NT2/D1 (cell line): ENCODE results near the gene SNAI3.

Experiments used
- SUZ12 ChIP-seq: IDR thresholded peaks from 2 replicates; pipeline ENCODE4 v1.6.1; 2011; ENCODE audit not compliant: insufficient read length, insufficient read depth; ENCODE audit errors: extremely low read depth
- ZNF274 ChIP-seq: IDR thresholded peaks from 2 replicates; pipeline ENCODE4 v1.6.1; 2011; ENCODE audit warnings: mild to moderate bottlenecking, low read depth, low read length

DNA sequence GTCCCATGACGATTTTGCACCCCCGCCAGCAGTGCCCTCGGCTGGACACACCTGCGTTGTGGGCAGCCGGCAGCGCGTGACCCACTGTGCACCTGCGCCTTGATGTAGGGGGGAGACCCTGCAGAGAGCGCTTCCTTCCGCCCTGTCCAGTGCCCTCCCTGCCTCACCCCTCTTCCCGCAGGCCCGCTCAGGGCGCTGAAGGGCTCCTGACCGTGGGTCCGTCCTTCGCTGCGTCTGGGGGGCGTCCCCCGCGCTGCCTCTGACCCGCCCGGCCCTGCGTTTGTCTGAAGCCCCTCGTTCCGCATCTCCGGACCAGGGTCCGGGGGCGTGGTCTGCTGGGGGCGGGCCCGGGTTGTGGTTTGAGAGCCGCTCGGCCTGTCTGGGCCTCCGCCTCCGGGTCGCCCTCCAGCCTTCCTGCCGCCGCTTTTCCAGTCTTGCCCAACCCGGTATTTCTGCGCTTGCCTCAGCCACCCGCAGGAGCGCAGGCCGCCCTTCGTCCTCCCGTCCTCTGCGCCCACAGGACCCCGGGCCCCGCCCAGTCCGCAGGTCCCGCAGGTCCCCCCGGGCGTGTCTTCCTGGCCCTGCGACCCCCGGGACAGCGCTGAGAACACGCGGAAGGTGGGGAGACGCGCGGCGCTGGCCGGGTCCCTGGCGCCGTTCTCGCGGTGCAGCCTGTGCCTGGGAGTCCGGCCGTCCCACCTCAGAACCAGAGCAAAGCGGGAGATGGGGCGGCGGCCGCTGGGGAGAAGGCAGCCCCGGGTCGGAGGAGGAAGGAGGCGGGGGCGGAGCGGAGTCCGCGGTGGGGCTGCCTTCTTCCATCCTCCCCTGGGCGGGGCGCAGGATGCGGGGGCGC, 51.9 kb downstream of the SNAI3 start:
- TF ChIP-seq ZNF274: no peak
- no peak for TF ChIP-seq SUZ12
